Hepatocyte (in vitro differentiated cells): ENCODE data around the gene RAB1B. TPM values are rescaled to one million over a fixed set of nuclear protein-coding genes. Genes with fewer than 3 reads are reported as not detected.
A peak's percentile ranks its signal among the peaks of the same experiment; 100 is the strongest.

Source experiments
- DNase-seq: peaks from one replicate; pipeline ENCODE4 v3.0.0-alpha.2; 2016; ENCODE audit warnings: low spot score
- H2AFZ ChIP-seq: fragments of 200-600 bp; sonication (generic); 2 replicates; pipeline ENCODE4 v1.6.0; 2016; ENCODE audit warnings: antibody characterized with exemption, mild to moderate bottlenecking
- H3K27ac ChIP-seq: fragments of 200-600 bp; sonication (generic); 2 replicates; pipeline ENCODE4 v1.5.1; 2016; ENCODE audit warnings: mild to moderate bottlenecking
- H3K27me3 ChIP-seq: fragments of 200-600 bp; sonication (generic); 2 replicates; pipeline ENCODE4 v1.6.1; 2016
- H3K36me3 ChIP-seq: fragments of 200-600 bp; sonication (generic); replicated peaks from 2 replicates; pipeline ENCODE4 v1.5.1; 2016; ENCODE audit warnings: low read depth; ENCODE audit not compliant: insufficient read depth
- H3K4me1 ChIP-seq: fragments of 200-600 bp; sonication (generic); 2 replicates; pipeline ENCODE4 v1.5.1; 2016; ENCODE audit warnings: mild to moderate bottlenecking, moderate library complexity; ENCODE audit not compliant: insufficient read depth
- H3K4me2 ChIP-seq: fragments of 200-600 bp; sonication (generic); 2 replicates; pipeline ENCODE4 v1.6.0; 2016
- H3K4me3 ChIP-seq: fragments of 200-600 bp; sonication (generic); 2 replicates; pipeline ENCODE4 v1.5.1; 2016; ENCODE audit warnings: mild to moderate bottlenecking
- H3K79me2 ChIP-seq: fragments of 200-600 bp; sonication (generic); 2 replicates; pipeline ENCODE4 v1.6.0; 2017; ENCODE audit warnings: mild to moderate bottlenecking
- H3K9me2 ChIP-seq: fragments of 200-600 bp; sonication (generic); replicated peaks from 2 replicates; pipeline ENCODE4 v1.6.0; 2017; ENCODE audit warnings: mild to moderate bottlenecking; ENCODE audit not compliant: insufficient read depth
- H3K9me3 ChIP-seq: fragments of 200-600 bp; sonication (generic); 2 replicates; pipeline ENCODE4 v1.5.1; 2016; ENCODE audit warnings: low read depth, mild to moderate bottlenecking
- H4K20me1 ChIP-seq: fragments of 200-600 bp; sonication (generic); 2 replicates; pipeline ENCODE4 v1.6.0; 2016; ENCODE audit warnings: mild to moderate bottlenecking; ENCODE audit not compliant: insufficient read depth, poor library complexity, severe bottlenecking
- CTCF ChIP-seq: fragments of 200-600 bp; sonication (generic); IDR thresholded peaks from 2 replicates; pipeline ENCODE4 v1.5.1; 2016; ENCODE audit warnings: antibody characterized with exemption, mild to moderate bottlenecking; ENCODE audit not compliant: poor library complexity
- EZH2 ChIP-seq: fragments of 200-600 bp; sonication (generic); IDR thresholded peaks from 2 replicates; pipeline ENCODE4 v1.6.1; 2016; ENCODE audit warnings: antibody characterized with exemption, mild to moderate bottlenecking, borderline replicate concordance
- EZH2phosphoT487 ChIP-seq: fragments of 200-600 bp; sonication (generic); IDR thresholded peaks from one replicate; pipeline ENCODE4 v1.6.1; 2018; ENCODE audit warnings: antibody characterized with exemption, mild to moderate bottlenecking, low read depth, moderate library complexity; ENCODE audit not compliant: unreplicated experiment, severe bottlenecking
- WGBS: methylation state at CpG from one replicate; pipeline ENCODE4 v1.1.6; 2016; ENCODE audit warnings: low lambda C conversion rate; ENCODE audit errors: missing lambda C conversion rate; 5-methylcytosine and 5-hydroxymethylcytosine counted together
- polyA plus RNA-seq: library from polyadenylated mRNA; unstranded; fragments of >200 nt; fragmentation: Nextera tagmentation; extraction: Ambion mirVana; gene quantifications from 2 replicates; pipeline ENCODE4 v1.2.1, GENCODE V29; 2016
- total RNA-seq: library from RNA; depleted of rRNA; stranded (reverse); fragments of >200 nt; gene quantifications from 2 replicates; pipeline ENCODE4 v1.2.3, GENCODE V29; 2014

RAB1B gene
- total and polyA plus RNA-seq, 2 experiments from 2014 or later = 19.9 to 88.4 TPM

- DNase-seq = no peak
- WGBS = 22% methylated on average over 25 of the region's 26 CpGs
- Histone ChIP-seq H3K4me2 (peak overlapping the region; percentile 86), H4K20me1 (no peaks in the 10 kb centered on the region), H3K27me3 (no peaks in the 10 kb centered on the region), H3K36me3 (no peaks in the 10 kb centered on the region), H2AFZ (peak overlapping the region; percentile 70), H3K27ac (peak overlapping the region; percentile 89), H3K9me2 (no peaks in the 10 kb centered on the region), H3K4me3 (peak overlapping the region; percentile 59), H3K9me3 (no peaks in the 10 kb centered on the region), H3K79me2 (peaks cover 26% of the 10 kb centered on the region), H3K4me1 (no peaks in the 10 kb centered on the region)
- TF ChIP-seq EZH2phosphoT487 (no peak), EZH2 (no peak), CTCF (no peak)
Observed at GRCh38 chr11:66311470-66311964, 43.1 kb downstream of the RAB1B start.

- no peaks in the 10 kb centered on the region for H4K20me1 ChIP-seq
- H3K4me3 ChIP-seq = peak overlapping the region; percentile 59
- peaks cover 29% of the 10 kb centered on the region for H3K79me2 ChIP-seq
- peak overlapping the region; percentile 89 for H3K27ac ChIP-seq
- peak overlapping the region; percentile 70 for H2AFZ ChIP-seq
- peaks cover under 1% of the 10 kb centered on the region for H3K4me1 ChIP-seq
- peak overlapping the region; percentile 86 for H3K4me2 ChIP-seq
- DNase-seq = peak; percentile 95
- WGBS = 2% methylated on average over 40 of the region's 44 CpGs
- H3K36me3 ChIP-seq = no peaks in the 10 kb centered on the region
- H3K9me2 ChIP-seq = no peaks in the 10 kb centered on the region
- H3K9me3 ChIP-seq = no peaks in the 10 kb centered on the region
- peak; percentile 94 for TF ChIP-seq CTCF
- TF ChIP-seq EZH2phosphoT487 = no peak
- H3K27me3 ChIP-seq = no peaks in the 10 kb centered on the region
Observed at GRCh38 chr11:66311965-66312548, 43.6 kb downstream of the RAB1B start.

- Histone ChIP-seq H3K4me2 (peak overlapping the region; percentile 86), H3K27me3 (no peaks in the 10 kb centered on the region), H2AFZ (peak overlapping the region; percentile 70), H3K79me2 (peaks cover 29% of the 10 kb centered on the region), H3K4me1 (peaks cover 7% of the 10 kb centered on the region), H3K9me2 (no peaks in the 10 kb centered on the region), H4K20me1 (no peaks in the 10 kb centered on the region), H3K9me3 (no peaks in the 10 kb centered on the region), H3K36me3 (no peaks in the 10 kb centered on the region), H3K27ac (peak overlapping the region; percentile 97), H3K4me3 (peak overlapping the region; percentile 59)
- peak; percentile 100 for DNase-seq
- TF ChIP-seq EZH2 (no peak), EZH2phosphoT487 (no peak), CTCF (no peak)
- WGBS = 2% methylated on average over 30 of the region's 52 CpGs
Observed at GRCh38 chr11:66312549-66313320, 44.3 kb downstream of the RAB1B start.
